Stimulated activated effector memory CD8-positive, alpha-beta T cell treated with anti-CD3 and anti-CD28 coated beads, Interleukin-12 subunit alpha, Interleukin-12 subunit beta, amount 100 ng/mL, for 72 hours (primary cell): ENCODE results near the gene GPX2.
A peak's percentile ranks its signal among the peaks of the same experiment; 100 is the strongest.
"Not testable (repeated sequence)": the region's sequence is repeated elsewhere in the genome, so short reads cannot be mapped to it uniquely, and the experiment has no call there.

Experiments used
- ATAC-seq: fragments of 150-1000 bp; cut with Tn5 transposase; 2 replicates; pipeline ENCODE4 v1.10.0; 2021
- DNase-seq, 2 donors: peaks; one replicate each; pipeline ENCODE4 v3.0.0; 2021 to 2022; ENCODE audit warnings: low spot score in 2 of 2
- H3K27ac Mint-ChIP-seq: one replicate; pipeline ENCODE4 v1.8.0; 2022; ENCODE audit warnings: mild to moderate bottlenecking, mixed read lengths
- H3K36me3 Mint-ChIP-seq: one replicate; pipeline ENCODE4 v1.8.0; 2022; ENCODE audit warnings: mild to moderate bottlenecking, mixed read lengths
- H3K4me1 Mint-ChIP-seq: one replicate; pipeline ENCODE4 v1.8.0; 2022; ENCODE audit warnings: mixed read lengths
- H3K4me3 Mint-ChIP-seq: one replicate; pipeline ENCODE4 v1.8.0; 2022; ENCODE audit warnings: mild to moderate bottlenecking, mixed read lengths
- H3K9me3 Mint-ChIP-seq: one replicate; pipeline ENCODE4 v1.8.0; 2022; ENCODE audit warnings: mixed read lengths

The GPX2 gene

GRCh38 chr14:64915797-64916196 lies 26.7 kb downstream of the GPX2 start:
- Mint-ChIP-seq H3K4me3 (peak overlapping the region; percentile 92), H3K36me3 (peaks cover 37% of the 10 kb centered on the region), H3K27ac (peak overlapping the region; percentile 99), H3K4me1 (peaks cover 42% of the 10 kb centered on the region), H3K9me3 (no peaks in the 10 kb centered on the region)
- ATAC-seq (no peak), DNase-seq (no peak)

GRCh38 chr14:64915029-64915424 lies 27.5 kb downstream of the GPX2 start:
- Mint-ChIP-seq H3K4me3 (peak overlapping the region; percentile 92), H3K9me3 (no peaks in the 10 kb centered on the region), H3K36me3 (peaks cover 37% of the 10 kb centered on the region), H3K4me1 (peaks cover 42% of the 10 kb centered on the region), H3K27ac (peak overlapping the region; percentile 99)
- DNase-seq (no peak), ATAC-seq (no peak)

- Mint-ChIP-seq H3K36me3 (peaks cover 32% of the 10 kb centered on the region), H3K9me3 (no peaks in the 10 kb centered on the region), H3K4me1 (peaks cover 37% of the 10 kb centered on the region), H3K27ac (peak within 1 kb of the TSS; percentile 99), H3K4me3 (peak within 1 kb of the TSS; percentile 92)
- DNase-seq: peak; percentile 87 to 98
- ATAC-seq: peak; percentile 97
These were observed 28.1 kb downstream of the GPX2 start, which contains the start of gene CHURC1 for GRCh38 chr14:64914237-64915028. Gene CHURC1, plus strand, starts transcription at chr14:64914455. Its CDS starts 41 bp downstream, at chr14:64914496.

GRCh38 chr14:64913477-64913876 lies 29.1 kb downstream of the GPX2 start:
- peaks cover 31% of the 10 kb centered on the region for H3K36me3 Mint-ChIP-seq
- ATAC-seq, H3K9me3 Mint-ChIP-seq, DNase-seq: not testable (repeated sequence)
- peaks cover 31% of the 10 kb centered on the region for H3K4me1 Mint-ChIP-seq
- peak overlapping the region; percentile 99 for H3K27ac Mint-ChIP-seq
- peak overlapping the region; percentile 92 for H3K4me3 Mint-ChIP-seq

- Mint-ChIP-seq H3K4me1 (peaks cover 19% of the 10 kb centered on the region), H3K27ac (no peak overlapping the region), H3K4me3 (no peak overlapping the region), H3K9me3 (no peaks in the 10 kb centered on the region), H3K36me3 (peaks cover 24% of the 10 kb centered on the region)
- ATAC-seq (no peak), DNase-seq (no peak)
These were observed 30.3 kb downstream of the GPX2 start for GRCh38 chr14:64912261-64912660.

GRCh38 chr14:64910847-64911495 lies 31.6 kb downstream of the GPX2 start:
- Mint-ChIP-seq H3K36me3 (peaks cover 17% of the 10 kb centered on the region), H3K4me1 (peaks cover 17% of the 10 kb centered on the region), H3K27ac (no peak overlapping the region), H3K4me3 (no peak overlapping the region), H3K9me3 (no peaks in the 10 kb centered on the region)
- DNase-seq (no peak), ATAC-seq (no peak)

- no peak for ATAC-seq
- H3K9me3 Mint-ChIP-seq: no peaks in the 10 kb centered on the region
- H3K36me3 Mint-ChIP-seq: no peaks in the 10 kb centered on the region
These were observed 36.5 kb downstream of the GPX2 start for GRCh38 chr14:64906022-64906421.

GRCh38 chr14:64899958-64900357 lies 42.6 kb downstream of the GPX2 start:
- Mint-ChIP-seq H3K9me3 (no peaks in the 10 kb centered on the region), H3K27ac (no peak overlapping the region), H3K4me3 (no peak overlapping the region), H3K36me3 (no peaks in the 10 kb centered on the region), H3K4me1 (no peaks in the 10 kb centered on the region)
- DNase-seq (no peak), ATAC-seq (no peak)

More at GRCh38 chr14:64906022-64906421, 36.5 kb downstream of the GPX2 start:
- Mint-ChIP-seq H3K27ac (no peak overlapping the region), H3K4me1 (no peaks in the 10 kb centered on the region), H3K4me3 (no peak overlapping the region)
- no peak for DNase-seq

GRCh38 chr14:64891839-64892375 lies 50.6 kb downstream of the GPX2 start:
- DNase-seq: peak in 1 of 2 donors; percentile 5
- peak; percentile 87 for ATAC-seq
- no peaks in the 10 kb centered on the region for H3K36me3 Mint-ChIP-seq
- H3K9me3 Mint-ChIP-seq: no peaks in the 10 kb centered on the region
- no peaks in the 10 kb centered on the region for H3K4me1 Mint-ChIP-seq
- H3K4me3 Mint-ChIP-seq: no peak overlapping the region
- no peak overlapping the region for H3K27ac Mint-ChIP-seq

GRCh38 chr14:64891173-64891838 lies 51.2 kb downstream of the GPX2 start:
- H3K27ac Mint-ChIP-seq: no peak overlapping the region
- no peaks in the 10 kb centered on the region for H3K4me1 Mint-ChIP-seq
- DNase-seq (no peak), ATAC-seq (no peak)
- no peak overlapping the region for H3K4me3 Mint-ChIP-seq
- no peaks in the 10 kb centered on the region for H3K36me3 Mint-ChIP-seq
- H3K9me3 Mint-ChIP-seq: no peaks in the 10 kb centered on the region

GRCh38 chr14:64889352-64889751 lies 53.2 kb downstream of the GPX2 start:
- no peak overlapping the region for H3K4me3 Mint-ChIP-seq
- no peak for DNase-seq
- H3K4me1 Mint-ChIP-seq: no peaks in the 10 kb centered on the region
- H3K36me3 Mint-ChIP-seq: no peaks in the 10 kb centered on the region
- no peaks in the 10 kb centered on the region for H3K9me3 Mint-ChIP-seq
- no peak for ATAC-seq
- no peak overlapping the region for H3K27ac Mint-ChIP-seq
